NCI-H1105 treated with DMSO at 0.1 percent for 48 hours (cell line): Measurements from ENCODE around the gene LIPI.
"Not testable (repeated sequence)": the region's sequence is repeated elsewhere in the genome, so short reads cannot be mapped to it uniquely, and the experiment has no call there.

Experiments used
- DNase-seq: peaks from one replicate; lab custom pipeline; 2025; lab: John Stamatoyannopoulos, UW

The LIPI gene

GRCh38 chr21:14116080-14116481 lies 94.7 kb downstream of the LIPI start:
- no peak for DNase-seq

- DNase-seq: no peak
These were observed 95.1 kb downstream of the LIPI start for GRCh38 chr21:14115646-14116045.

GRCh38 chr21:14114251-14114650 lies 96.5 kb downstream of the LIPI start:
- peak; percentile 23 for DNase-seq

- not testable (repeated sequence) for DNase-seq
These were observed 106.2 kb downstream of the LIPI start for GRCh38 chr21:14104564-14104963.

GRCh38 chr21:14099570-14099969 lies 111.2 kb downstream of the LIPI start:
- no peak for DNase-seq

- no peak for DNase-seq
These were observed 112.8 kb downstream of the LIPI start for GRCh38 chr21:14097881-14098499.

- DNase-seq: no peak
These were observed 114.2 kb downstream of the LIPI start for GRCh38 chr21:14096577-14096976.

- DNase-seq: no peak
These were observed 114.6 kb downstream of the LIPI start for GRCh38 chr21:14096172-14096571.

- no peak for DNase-seq
These were observed 115.7 kb downstream of the LIPI start for GRCh38 chr21:14095056-14095455.

GRCh38 chr21:14092834-14093560 lies 117.8 kb downstream of the LIPI start:
- no peak for DNase-seq

- peak; percentile 20 for DNase-seq
These were observed 120.6 kb downstream of the LIPI start for GRCh38 chr21:14090184-14090583.

- DNase-seq: no peak
These were observed 122.4 kb downstream of the LIPI start for GRCh38 chr21:14088391-14088790.

GRCh38 chr21:14086553-14086952 lies 124.2 kb downstream of the LIPI start:
- DNase-seq: no peak

- DNase-seq: no peak
These were observed 126.1 kb downstream of the LIPI start for GRCh38 chr21:14084701-14085100.

GRCh38 chr21:14084068-14084501 lies 126.7 kb downstream of the LIPI start:
- no peak for DNase-seq

- no peak for DNase-seq
These were observed 130.0 kb downstream of the LIPI start for GRCh38 chr21:14080764-14081096.

- DNase-seq: no peak
These were observed 130.6 kb downstream of the LIPI start for GRCh38 chr21:14080040-14080763.

GRCh38 chr21:14078746-14079375 lies 131.9 kb downstream of the LIPI start:
- DNase-seq: no peak

GRCh38 chr21:14076143-14076806 lies 134.5 kb downstream of the LIPI start:
- no peak for DNase-seq

- no peak for DNase-seq
These were observed 135.2 kb downstream of the LIPI start for GRCh38 chr21:14075346-14076142.

- DNase-seq: no peak
These were observed 136.6 kb downstream of the LIPI start for GRCh38 chr21:14074177-14074576.
